Activated naive CD4-positive, alpha-beta T cell (primary cell): ENCODE measurements around the gene KLHL29.

Experiments used
- DNase-seq, 4 experiments: peaks; one replicate each; lab custom pipeline; 2025; lab: John Stamatoyannopoulos, UW

The KLHL29 gene

DNA sequence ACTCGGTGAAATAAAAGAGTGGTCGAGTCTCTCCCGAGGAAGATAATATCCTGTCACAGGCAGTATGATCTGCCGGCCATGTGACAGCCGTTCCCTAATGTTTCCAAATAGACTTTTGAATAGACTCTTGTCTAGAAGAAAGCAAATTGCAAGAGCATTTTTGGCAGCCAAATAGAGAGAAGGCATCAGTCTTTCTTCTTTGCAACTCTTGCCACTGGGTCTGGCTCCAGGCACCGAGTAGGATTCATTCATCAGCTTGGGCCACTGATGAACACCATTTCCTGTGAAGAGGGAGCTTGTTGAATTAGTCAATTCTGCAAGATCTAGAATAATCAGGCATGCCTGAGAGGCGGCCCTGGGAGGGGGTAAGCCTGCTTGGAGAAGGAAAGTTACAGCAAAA, 165.6 kb downstream of the KLHL29 start:
- no peak for DNase-seq

DNA sequence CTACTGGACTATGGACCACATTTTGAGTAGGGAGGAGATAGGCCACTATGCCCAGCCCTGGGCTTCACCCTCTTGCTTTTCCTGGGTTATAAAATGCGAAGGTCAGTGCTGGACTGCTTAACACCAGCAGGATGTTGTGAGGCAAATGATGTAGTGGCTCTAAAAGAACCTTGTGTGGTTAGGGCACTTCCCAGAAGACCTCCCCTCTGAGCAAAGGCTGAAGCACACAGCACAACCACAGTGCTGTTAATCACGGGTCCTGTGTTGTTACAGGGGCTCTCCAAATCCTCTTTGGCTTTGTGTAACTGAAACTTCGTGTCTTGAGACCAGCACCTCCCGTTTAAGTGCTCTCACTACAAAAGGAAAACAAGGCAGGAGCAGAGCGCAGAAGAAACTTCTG, 166.9 kb downstream of the KLHL29 start:
- DNase-seq, result no peak

DNA sequence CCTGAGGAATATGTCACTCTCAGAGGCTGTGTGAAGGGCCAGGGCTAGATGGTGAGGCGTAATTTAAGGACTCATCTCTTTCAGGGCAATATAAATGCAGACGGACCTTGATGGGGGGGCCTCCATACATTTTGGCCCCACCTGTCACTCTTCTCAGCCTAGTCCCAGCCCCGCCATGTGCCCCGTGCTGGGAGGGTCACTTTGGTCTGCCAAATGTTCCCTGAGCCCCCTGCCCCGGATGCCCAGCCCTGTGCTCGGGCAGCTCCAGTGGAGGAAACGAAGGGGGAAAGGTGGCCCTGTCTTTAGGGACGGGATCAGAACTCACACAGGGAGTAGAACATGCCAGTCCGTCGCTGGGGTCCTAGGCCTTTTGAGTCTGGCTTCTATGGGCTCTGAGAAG, 168.6 kb downstream of the KLHL29 start:
- no peak for DNase-seq

DNA sequence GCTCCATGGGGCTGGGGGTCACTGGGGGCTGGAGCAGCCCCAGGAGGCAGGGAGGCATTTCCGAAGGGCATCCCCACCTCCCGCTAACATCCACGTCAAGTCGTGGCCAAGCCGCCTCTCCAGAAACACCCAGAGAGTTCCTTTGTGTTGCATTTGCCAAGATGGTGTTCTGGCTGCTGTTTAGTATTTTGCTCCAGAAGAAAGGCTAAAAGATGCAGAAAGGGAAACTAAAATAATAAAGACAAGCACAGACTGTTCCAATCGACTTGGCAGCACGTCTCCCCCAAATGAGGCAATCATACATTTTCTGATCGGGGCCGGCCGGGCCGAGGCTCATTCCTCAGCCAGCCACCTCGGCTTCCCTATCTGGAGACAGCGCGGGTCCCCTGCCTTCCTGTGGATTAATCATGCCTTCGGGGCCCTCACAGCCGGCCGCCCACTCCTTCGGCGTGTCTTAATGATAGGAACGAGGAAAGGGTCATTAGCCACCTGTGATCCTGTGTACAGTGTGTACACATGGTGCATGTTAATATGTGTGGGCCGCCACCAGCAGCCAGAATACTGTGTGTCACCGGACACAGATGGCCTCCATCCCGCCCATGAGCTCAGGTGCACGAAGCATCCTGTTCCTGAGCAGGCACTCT, 169.2 kb downstream of the KLHL29 start:
- no peak for DNase-seq

DNA sequence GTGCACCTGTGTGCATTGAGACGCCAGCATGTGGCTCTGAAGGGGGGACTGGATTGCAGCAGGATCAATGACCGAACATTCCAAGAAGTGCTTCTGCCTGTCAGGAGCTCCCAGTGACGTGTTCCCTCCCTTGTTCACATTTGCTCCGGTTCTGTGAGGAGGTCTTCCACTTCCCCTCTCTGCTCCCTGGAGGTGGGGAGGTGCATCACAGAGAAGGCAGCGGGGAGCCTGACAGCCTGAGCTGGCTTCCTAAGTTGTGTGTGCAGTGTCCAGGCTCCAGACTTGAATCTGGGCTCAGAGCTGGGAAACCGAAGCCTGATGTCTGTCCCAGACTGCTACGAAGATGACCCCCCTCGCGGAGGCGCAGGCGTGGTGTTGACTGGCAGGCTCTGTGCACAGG, 171.0 kb downstream of the KLHL29 start:
- DNase-seq, result no peak

DNA sequence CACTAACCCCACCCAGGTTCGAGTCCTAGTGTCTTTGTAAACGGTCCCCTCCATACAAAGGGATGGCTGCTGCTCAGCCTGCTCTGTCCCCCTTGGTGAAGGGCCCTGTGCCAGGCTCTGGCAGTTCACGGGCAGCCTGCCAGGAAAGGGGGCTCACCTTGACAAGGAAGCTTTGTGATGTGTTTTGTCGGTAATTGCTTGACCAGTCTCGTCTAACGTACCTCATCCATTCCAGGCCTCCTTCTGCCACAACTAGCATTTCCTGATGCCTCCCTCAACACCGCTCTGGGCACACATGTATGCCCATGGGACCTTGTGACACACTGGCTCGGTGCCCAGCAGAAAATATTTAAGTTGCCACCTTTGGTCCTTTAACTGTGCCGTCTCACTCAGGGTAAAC, 171.9 kb downstream of the KLHL29 start:
- no peak for DNase-seq

DNA sequence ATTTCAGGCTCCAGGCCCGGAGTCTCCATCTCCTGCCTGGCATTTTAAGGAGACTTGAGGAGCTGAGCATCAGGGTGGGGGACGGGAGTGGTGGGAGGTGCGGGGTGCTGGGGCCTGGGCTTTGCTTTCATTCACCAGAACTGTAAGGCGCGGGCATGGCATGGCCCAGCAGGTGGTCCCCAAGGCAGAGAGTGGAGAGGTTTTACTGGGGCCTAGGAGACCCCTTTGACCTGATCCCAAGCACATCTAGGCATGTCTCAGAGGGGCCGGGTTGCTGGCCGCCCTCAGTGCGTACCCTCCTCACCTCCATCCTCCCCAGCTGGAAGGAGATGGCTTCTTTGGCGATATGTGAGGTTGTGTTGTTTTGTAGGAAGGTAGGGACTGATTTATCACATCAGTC, 172.5 kb downstream of the KLHL29 start:
- no peak for DNase-seq

DNA sequence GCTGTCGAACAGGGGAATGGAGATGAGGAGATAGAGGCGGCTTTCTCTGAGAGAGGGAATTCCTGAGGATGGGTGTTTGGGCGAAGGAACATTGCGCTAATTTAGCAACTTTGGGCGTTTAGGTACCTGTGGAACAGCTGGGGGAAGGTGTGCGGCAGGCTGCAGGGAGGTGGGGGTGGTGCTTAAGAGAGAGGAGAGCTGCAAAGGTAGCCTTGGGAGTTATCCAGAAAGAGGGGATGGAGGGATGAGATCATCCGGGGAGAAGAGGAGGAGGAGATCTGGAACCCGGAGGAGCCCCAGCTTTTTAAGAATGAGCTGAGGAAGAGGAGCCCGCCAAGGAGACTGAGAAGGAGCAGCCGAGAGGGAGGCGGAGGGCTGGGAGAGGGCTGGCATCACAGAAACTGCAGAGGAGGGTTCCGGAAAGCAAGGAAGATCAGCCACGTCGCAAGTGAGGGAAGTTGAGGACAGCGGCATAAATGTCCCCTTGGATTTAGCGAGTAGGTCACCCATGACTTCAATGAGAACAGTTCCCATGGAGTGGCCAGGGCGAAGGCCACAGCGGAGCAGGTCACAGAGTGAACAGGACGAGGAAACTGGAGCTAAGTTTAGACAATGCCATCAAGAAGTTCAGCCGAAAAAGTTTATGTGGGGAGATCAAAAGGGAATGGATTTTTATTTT, 174.7 kb downstream of the KLHL29 start:
- DNase-seq, result no peak

DNA sequence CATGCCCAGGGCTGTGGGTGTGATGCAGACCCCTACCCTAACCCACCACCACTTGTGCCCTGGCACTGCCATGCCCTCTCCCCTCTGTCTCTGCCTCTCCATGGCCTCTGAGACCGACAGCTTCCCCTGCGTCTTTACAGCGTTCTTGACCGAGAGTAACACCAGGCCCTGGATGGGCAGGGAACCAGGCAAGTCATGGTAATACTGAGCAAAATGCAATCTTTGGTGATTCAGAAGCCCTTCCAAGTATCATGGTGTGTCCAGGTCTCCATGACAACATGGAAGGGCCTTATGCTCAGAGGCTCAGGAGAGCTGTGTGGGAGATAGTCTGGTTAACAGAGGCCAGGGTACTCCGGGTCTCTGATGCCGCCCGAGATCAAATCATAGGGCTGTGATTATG, 176.1 kb downstream of the KLHL29 start:
- no peak for DNase-seq

DNA sequence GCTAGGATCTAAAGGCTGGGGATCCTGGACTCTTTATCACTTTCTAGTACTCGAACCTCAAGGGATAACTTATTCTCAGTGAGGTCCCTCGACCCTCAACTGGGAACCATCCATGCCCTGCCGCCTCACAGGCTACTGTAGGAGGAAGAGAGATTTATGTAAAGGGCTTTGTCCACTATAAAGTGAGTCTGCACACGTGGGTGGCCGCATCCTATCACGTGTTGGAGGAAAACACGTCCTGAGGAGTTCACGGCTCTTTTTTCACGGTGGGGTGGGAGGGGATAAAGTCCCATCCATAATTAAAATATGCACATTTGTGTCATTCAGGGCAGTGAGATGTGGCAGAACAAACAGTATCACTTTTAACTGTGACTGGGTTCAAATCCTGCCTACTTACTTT, 176.6 kb downstream of the KLHL29 start:
- DNase-seq, result no peak

DNA sequence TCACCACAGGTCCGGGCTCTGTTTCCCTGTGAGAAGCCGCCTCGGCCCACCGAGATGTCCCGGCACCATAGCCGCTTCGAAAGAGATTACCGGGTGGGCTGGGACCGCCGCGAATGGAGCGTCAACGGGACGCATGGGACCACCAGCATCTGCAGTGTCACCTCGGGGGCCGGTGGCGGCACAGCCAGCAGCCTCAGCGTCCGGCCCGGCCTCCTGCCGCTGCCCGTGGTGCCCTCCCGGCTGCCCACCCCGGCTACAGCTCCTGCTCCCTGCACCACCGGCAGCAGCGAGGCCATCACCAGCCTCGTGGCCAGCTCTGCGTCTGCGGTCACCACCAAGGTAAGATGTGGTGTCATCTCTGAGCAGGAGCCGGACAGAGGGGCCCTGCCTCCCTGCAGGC, 177.2 kb downstream of the KLHL29 start:
- DNase-seq, result no peak

DNA sequence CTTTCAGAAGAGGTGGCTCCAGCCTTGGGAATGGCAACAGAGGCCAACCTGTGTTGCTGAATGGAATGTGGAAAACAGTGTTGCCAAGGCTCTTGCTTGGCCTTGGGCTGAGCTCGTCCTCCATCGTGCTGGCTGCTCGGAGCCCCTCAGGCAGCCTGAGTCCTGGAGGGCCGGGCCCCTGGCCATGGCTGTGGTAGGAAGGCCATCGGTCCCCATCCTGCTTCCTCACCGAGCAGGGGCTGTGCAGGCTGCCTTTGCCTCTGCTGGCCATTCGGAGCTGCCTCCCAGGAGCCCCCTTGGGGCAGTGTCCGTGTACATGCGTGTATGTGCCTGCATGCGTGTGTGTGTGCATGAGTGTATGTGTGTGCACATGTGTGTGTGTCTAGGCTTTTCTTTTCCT, 178.2 kb downstream of the KLHL29 start:
- DNase-seq, result no peak

DNA sequence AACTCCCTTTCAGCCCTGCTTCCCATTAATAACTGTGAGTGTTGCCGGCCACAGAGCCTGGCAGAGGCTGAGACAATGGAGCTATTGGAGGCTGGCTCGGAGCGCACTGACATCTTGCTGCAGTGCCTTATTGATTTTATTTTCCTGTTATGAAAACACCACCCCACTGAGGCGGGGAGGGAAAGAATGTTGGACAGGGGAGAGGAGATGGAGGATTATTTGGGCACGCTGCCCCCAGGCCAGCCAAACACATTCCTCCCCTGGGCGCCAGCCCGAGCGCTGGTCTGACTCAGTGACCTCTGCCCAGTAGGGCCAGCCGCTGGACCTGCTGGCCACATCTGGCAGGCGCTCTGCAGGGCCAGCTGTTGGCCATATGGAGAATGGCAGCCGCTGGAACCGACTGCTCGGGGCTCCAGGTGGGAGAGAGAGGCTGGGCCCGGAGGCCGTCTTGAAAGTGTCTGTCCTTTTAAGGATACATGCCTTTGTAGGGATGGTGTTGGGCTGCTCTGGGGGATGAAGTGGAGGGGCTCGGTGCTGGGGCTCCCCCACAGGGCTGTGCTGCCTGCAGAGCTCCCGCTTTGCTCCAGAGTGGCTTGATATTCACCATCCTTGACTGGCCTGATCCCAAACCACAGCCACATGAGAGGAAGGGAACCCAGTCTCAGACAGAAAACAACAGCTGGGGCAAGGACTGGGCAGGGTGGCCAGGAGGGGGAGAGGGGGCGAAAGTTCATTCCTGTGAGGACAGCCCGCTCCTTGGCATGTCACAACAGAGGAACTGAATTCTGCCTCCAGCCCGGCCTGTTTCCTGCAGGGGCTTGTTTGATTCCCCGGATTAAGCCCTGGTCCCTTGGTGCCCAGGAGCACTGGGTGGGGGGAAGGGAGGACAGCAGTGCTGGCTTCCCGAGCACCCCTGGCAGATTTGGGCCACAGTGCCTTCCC, 179.0 kb downstream of the KLHL29 start:
- DNase-seq, result no peak

DNA sequence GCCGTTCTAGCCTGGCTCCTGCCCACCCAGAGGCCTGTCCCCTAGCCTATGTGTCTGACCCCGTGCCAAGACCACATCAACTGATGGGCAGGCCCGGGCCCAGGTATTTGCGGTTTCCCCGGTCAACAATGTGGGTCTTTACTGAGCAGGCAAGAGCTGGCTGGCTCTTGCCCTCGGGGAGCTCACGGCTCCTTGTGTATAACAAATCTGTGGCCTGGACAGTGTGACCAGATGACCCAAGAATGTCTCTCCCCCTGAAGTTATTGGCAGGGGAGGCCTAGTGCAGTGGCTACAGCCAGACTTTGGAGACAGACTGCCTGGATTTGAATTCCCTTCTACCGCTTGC, 179.6 kb downstream of the KLHL29 start:
- DNase-seq, result no peak

DNA sequence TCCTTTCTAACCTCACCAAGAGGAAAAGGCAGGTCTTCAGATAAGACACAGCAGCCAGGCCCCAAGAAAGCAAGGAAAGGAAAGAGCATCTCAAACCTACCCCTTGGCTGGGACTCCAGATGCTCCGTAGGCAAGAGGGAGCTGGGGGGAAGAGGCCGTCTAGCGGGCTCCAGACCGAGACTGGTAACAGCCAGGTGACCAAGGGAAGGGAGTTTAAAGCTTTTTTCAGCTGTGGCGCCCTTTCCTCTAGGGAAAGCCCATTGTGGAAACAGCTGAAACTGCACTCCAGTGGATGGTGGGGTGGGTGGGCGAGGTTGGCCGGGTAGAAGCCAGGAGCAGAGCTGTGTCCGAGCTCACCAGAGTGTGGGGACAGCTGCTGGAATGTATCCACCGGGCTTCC, 180.4 kb downstream of the KLHL29 start:
- no peak for DNase-seq

DNA sequence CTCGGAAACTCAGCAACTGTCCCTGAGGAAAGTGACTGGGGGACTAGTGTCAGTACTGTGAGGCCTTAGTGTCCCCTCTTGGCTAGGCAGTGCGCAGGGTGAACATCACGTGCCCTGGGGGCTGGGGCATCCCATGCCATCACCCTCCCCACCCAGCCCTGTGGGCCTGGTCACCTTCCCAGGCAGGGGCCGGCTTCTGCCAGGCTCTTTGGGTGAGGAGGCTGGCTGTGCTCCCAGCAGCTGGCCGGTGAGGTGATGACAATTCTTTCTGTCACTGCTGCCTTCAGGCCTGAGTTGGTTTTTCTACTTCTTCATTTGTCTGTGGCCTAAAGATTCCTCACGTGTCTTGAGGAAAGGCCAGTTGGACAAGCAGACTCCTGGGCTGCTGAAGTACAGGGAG, 180.8 kb downstream of the KLHL29 start:
- DNase-seq, result no peak

DNA sequence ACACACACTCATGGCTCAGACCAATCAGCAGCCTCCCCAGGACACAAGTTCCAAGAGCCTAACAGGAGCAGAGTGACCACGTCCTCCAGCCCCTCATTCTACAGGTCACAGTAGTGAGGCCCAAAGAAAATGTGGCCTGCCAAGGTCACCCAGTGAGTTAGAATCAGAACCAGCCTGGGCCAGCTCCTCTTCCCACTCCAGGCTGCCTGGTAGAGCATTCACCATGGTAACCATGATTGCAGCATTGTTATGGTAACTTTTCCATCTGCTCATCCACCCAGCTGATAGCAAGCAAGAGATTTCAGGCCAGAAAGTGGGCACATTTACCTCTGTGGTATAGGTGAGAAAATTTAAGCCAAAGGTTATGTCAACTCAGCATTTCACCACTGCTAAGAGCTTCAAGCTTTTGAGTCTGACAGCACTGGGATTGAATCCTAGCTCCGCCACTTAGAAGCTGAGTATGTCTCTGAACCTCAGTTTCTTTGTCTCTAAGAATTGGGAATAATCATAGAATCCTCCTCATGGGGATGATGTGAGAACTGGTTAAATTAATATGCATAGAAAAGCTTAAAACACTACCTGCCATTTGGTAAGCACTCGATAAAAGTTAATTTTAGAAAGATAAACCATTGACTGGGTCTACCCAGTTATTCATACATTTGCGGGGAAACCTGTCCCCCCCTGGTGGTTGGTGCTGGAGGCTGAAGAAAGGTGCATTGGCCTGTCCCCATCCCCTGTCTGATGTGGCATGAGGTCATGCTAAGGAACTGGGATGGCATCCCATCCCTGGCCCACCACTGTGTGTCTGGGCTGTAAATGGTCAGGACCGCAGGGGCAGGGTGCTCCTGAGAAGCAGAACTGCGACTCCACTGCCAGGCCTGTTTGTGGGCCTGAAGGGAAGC, 181.5 kb downstream of the KLHL29 start:
- peak in 1 of 4 experiments; percentile 2 for DNase-seq

DNA sequence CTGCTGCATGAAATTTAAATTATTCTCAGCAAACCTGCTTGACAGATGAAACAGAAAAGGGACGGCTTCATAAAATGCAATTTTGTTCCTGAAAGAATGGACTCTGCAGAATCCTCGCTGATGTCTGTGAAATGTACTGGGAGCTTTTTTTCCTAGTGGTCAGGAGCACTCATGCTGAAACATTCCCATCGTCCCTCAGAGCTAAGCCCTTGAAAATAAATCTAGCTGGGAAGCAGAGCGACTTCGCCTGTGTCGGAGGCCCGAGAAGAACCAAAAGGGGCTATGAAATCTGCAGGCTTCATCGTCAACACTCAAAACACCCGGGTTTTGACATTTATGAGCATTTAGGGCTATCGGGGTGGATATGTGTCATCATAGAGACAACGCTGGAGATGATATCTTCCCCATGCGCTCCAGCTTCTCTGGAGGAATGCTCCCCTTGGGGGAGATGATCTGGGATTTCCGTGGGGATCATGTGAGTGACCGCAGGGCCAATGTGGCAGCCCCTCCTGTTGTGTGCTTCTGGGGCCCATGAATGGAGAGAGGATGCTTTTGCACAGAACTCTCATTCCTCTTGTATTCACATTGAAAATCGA, 182.3 kb downstream of the KLHL29 start:
- no peak for DNase-seq

DNA sequence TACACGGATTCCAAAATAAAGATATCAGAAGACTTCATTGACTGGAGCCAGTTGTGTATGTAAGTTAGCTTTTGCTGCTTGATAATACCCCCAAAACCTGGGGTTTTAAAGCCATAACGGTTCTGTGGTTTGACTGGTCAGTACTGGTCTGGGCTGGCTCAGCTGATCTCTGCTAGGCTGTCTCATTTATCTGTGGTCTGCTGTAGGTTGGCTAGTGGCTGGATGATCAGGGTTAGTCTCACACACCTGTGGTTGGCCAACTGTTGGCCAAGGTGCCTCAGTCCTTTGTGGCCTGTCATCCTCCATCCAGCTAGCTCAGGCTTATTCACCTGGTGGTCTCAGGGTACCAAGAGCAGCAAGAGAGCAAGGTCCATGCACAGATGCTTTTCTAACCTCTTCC, 183.2 kb downstream of the KLHL29 start:
- DNase-seq, result no peak

DNA sequence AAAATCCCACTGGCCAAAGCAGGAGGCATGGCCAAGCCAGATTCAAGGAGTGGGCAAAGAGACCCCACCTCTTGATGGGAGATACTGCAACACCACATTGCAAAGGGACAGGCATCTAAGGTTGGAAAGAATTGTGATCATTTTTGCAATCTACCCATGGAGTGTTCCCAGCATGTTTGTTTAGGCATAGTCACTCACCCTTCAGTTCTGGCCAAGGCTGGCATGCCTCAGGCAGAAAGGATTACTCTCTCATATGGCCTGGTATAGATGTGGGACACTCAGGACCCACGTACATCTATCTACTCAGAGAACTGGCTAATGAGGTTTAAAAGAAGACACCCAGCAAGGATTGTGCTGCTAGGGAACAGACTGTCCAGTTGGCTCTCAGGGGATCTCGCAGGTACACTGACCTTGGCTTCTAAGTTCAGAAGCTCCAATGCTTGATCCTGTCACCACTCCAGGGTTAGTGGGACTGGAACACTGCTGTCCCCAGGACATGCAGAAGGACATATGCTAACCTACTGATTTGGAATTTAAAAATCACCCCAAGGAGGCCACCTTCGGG, 183.7 kb downstream of the KLHL29 start:
- DNase-seq, result no peak

DNA sequence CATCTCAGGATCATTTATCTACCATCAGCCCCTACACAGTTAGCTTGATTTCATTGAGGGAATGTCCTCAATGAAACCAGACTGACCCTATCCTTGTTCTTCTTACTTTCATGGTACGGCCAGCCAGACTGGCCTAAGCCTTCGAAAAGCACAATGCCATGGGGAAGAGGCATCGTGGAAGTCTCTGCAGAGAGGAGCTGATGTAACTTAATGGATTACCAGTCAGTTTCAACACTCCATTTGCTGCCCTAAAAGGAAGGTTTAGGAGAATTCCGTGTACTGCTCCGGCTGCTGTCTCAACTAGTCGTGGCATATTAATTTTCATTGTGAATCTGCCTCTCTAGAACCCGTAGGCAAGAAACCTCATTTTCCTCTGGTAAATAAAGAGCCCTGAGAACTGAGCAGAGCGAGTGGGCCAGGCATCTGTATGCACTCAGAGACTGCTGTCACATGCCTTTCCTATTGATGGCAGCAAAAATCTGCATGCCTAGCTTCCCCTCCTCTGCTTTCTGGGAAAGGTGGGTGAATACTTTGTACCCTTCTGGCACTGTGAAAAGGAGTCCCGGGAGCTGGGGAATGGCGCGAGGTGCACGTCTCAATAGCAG, 184.9 kb downstream of the KLHL29 start:
- DNase-seq, result no peak
